PC-9 (cell line): ENCODE data around the gene BMPR1B. TPM values are rescaled to one million over a fixed set of nuclear protein-coding genes. Genes with fewer than 3 reads are reported as not detected.

ENCODE experiments used
- BruUV-seq: library from RNA; stranded (reverse); fragments of 400-500 nt; replicated peaks from 2 replicates; lab custom pipeline; 2021; lab: Mats Ljungman, UMichigan
- CTCF ChIA-PET: fragments of 300-600 bp; sonication (Branson Sonifier 250); formaldehyde crosslinking; loops from one replicate; lab custom pipeline; 2022; ENCODE audit warnings: antibody characterized with exemption; lab: Charles Lee
- POLR2A ChIA-PET: fragments of 300-600 bp; sonication (Branson Sonifier 250); formaldehyde crosslinking; loops from one replicate; lab custom pipeline; 2022; ENCODE audit warnings: antibody characterized with exemption; ENCODE audit not compliant: unreplicated experiment; lab: Charles Lee
- DNase-seq, 2 experiments: peaks; one replicate each; pipeline versions ENCODE4 v3.0.0 to v3.0.0-alpha.2; 2015 to 2022; ENCODE audit warnings: mixed read lengths in 1 of 2
- H2AFZ ChIP-seq: fragments of 200-600 bp; sonication (generic); 2 replicates; pipeline ENCODE4 v1.8.1; 2017; ENCODE audit warnings: antibody characterized with exemption
- H3F3A ChIP-seq: fragments of 200-600 bp; sonication (generic); 2 replicates; pipeline ENCODE4 v1.8.1; 2017; ENCODE audit warnings: antibody characterized with exemption, mild to moderate bottlenecking, low read depth; ENCODE audit not compliant: insufficient read depth
- H3K27ac ChIP-seq: fragments of 200-600 bp; sonication (generic); 2 replicates; pipeline ENCODE4 v1.6.1; 2016; ENCODE audit warnings: mixed run types
- H3K27me3 ChIP-seq: fragments of 200-600 bp; sonication (generic); 2 replicates; pipeline ENCODE4 v1.6.1; 2016; ENCODE audit warnings: low read depth, mixed run types; ENCODE audit not compliant: insufficient read depth
- H3K36me3 ChIP-seq: fragments of 200-600 bp; sonication (generic); 2 replicates; pipeline ENCODE4 v1.6.1; 2016; ENCODE audit warnings: low read depth, mixed run types
- H3K4me1 ChIP-seq: fragments of 200-600 bp; sonication (generic); replicated peaks from 2 replicates; pipeline ENCODE4 v1.6.1; 2016; ENCODE audit warnings: mixed run types; ENCODE audit not compliant: insufficient read depth
- H3K4me2 ChIP-seq: fragments of 200-600 bp; sonication (generic); 2 replicates; pipeline ENCODE4 v1.6.1; 2017; ENCODE audit warnings: mixed run types
- H3K4me3 ChIP-seq: fragments of 200-600 bp; sonication (generic); 2 replicates; pipeline ENCODE4 v1.6.1; 2016; ENCODE audit warnings: mixed run types
- H3K79me2 ChIP-seq: fragments of 200-600 bp; sonication (generic); 2 replicates; pipeline ENCODE4 v1.6.1; 2017; ENCODE audit warnings: low read depth, mixed run types
- H3K9me2 ChIP-seq: fragments of 200-600 bp; sonication (generic); 2 replicates; pipeline ENCODE4 v1.8.1; 2017; ENCODE audit warnings: mild to moderate bottlenecking; ENCODE audit not compliant: insufficient read depth
- H3K9me3 ChIP-seq: fragments of 200-600 bp; sonication (generic); 2 replicates; pipeline ENCODE4 v1.8.1; 2016; ENCODE audit warnings: low read depth; ENCODE audit not compliant: insufficient read depth
- H4K20me1 ChIP-seq: fragments of 200-600 bp; sonication (generic); 2 replicates; pipeline ENCODE4 v1.8.1; 2017; ENCODE audit not compliant: insufficient read depth
- CTCF ChIP-seq: fragments of 200-600 bp; sonication (generic); conservative IDR thresholded peaks from 2 replicates; pipeline ENCODE4 v1.6.1; 2017; ENCODE audit warnings: mixed run types, antibody characterized with exemption, mild to moderate bottlenecking, moderate library complexity
- EZH2 ChIP-seq: fragments of 200-600 bp; sonication (generic); IDR thresholded peaks from 2 replicates; pipeline ENCODE4 v1.8.0; 2017; ENCODE audit warnings: antibody characterized with exemption, low read depth
- intact Hi-C: fragments of 100-400 bp; cut with micrococcal nuclease; formaldehyde crosslinking; loops from one replicate; pipeline ENCODE4 v1.10.0; 2022; ENCODE audit not compliant: unreplicated experiment
- total RNA-seq: library from RNA; stranded (reverse); gene quantifications from 2 replicates; pipeline ENCODE4 v1.2.3, GENCODE V29; 2021

The BMPR1B gene
- total RNA-seq, 1 experiment from 2014 or later: 1.1 TPM

GRCh38 chr4:95048296-95048695 is 290.5 kb downstream of the BMPR1B start:
- intact Hi-C loops: no loop called here
- Histone ChIP-seq H3K4me3 (no peak overlapping the region), H3F3A (no peaks in the 10 kb centered on the region), H3K79me2 (no peaks in the 10 kb centered on the region), H3K4me1 (no peaks in the 10 kb centered on the region), H3K27ac (no peak overlapping the region), H3K27me3 (no peaks in the 10 kb centered on the region), H3K36me3 (no peaks in the 10 kb centered on the region), H2AFZ (no peak overlapping the region), H4K20me1 (no peaks in the 10 kb centered on the region), H3K4me2 (no peak overlapping the region), H3K9me2 (no peaks in the 10 kb centered on the region), H3K9me3 (no peaks in the 10 kb centered on the region)
- no peak for TF ChIP-seq CTCF
- no peak for TF ChIP-seq EZH2
- BruUV-seq: no TSS peak
- DNase-seq: no peak
- POLR2A ChIA-PET: no interaction called here
- CTCF ChIA-PET: no interaction called here

DNA sequence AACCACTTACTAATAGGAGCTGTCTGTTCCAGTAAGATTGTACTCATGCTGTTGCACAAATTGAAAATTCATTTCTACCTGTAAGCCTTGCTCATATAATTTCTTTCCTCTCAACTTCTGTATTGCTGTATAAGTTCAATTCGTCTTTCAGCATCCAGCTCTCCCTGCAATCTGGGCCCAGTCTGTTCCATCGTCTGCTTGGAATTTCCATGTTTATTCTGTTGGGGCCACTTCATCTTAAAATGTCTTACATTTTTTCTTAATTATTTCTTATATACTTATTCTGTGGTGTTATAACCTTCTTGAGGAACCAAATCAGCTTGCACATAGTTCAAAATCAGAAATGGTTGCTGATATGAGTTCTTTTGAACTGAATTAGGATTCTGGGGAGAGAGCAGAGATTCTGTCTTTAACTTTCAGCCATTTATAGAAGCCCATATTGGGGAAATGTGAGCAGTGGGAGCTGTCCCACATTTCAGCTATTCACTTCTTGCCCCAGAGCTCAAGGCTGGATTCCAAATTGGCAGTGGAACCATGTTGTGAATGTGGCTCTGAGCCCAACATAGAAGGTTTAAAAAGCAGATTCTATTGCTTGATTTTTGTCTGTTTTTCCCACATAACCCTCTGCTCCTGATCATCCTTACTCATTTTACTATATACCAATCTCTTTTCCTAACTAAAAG is 291.9 kb downstream of the BMPR1B start:
- intact Hi-C loops: no loop called here
- no peaks in the 10 kb centered on the region for H3F3A ChIP-seq
- H3K79me2 ChIP-seq: no peaks in the 10 kb centered on the region
- no peaks in the 10 kb centered on the region for H3K27me3 ChIP-seq
- POLR2A ChIA-PET: no interaction called here
- no peak overlapping the region for H2AFZ ChIP-seq
- no peak overlapping the region for H3K4me2 ChIP-seq
- no peaks in the 10 kb centered on the region for H3K36me3 ChIP-seq
- H3K9me3 ChIP-seq: no peaks in the 10 kb centered on the region
- H3K4me3 ChIP-seq: no peak overlapping the region
- no peak overlapping the region for H3K27ac ChIP-seq
- no TSS peak for BruUV-seq
- no peaks in the 10 kb centered on the region for H3K9me2 ChIP-seq
- DNase-seq: no peak
- TF ChIP-seq EZH2: no peak
- TF ChIP-seq CTCF: no peak
- no peaks in the 10 kb centered on the region for H4K20me1 ChIP-seq
- CTCF ChIA-PET: no interaction called here
- H3K4me1 ChIP-seq: no peaks in the 10 kb centered on the region

- H3K9me2 ChIP-seq: no peaks in the 10 kb centered on the region
- ChIA-PET POLR2A (no interaction called here), CTCF (no interaction called here)
- H3K4me1 ChIP-seq: no peaks in the 10 kb centered on the region
- no TSS peak for BruUV-seq
- H3K27ac ChIP-seq: no peak overlapping the region
- H3K27me3 ChIP-seq: no peaks in the 10 kb centered on the region
- no peaks in the 10 kb centered on the region for H3K9me3 ChIP-seq
- H3K4me2 ChIP-seq: no peak overlapping the region
- H2AFZ ChIP-seq: no peak overlapping the region
- TF ChIP-seq CTCF: no peak
- TF ChIP-seq EZH2: no peak
- no peaks in the 10 kb centered on the region for H3F3A ChIP-seq
- no peak overlapping the region for H3K4me3 ChIP-seq
- intact Hi-C loops: no loop called here
- no peak for DNase-seq
- no peaks in the 10 kb centered on the region for H3K79me2 ChIP-seq
- H3K36me3 ChIP-seq: no peaks in the 10 kb centered on the region
- no peaks in the 10 kb centered on the region for H4K20me1 ChIP-seq
Measured at GRCh38 chr4:95050980-95051701, 293.4 kb downstream of the BMPR1B start.
